Astrocyte (in vitro differentiated cells and primary cell): ENCODE measurements around the gene UNC50. TPM values are rescaled to one million over a fixed set of nuclear protein-coding genes. Genes with fewer than 3 reads are reported as not detected.

ENCODE experiments used
- DNase-seq: peaks from one replicate; pipeline ENCODE4 v3.0.0-alpha.2; 2010; ENCODE audit warnings: low read depth
- FAIRE-seq: peaks from 2 replicates; lab custom pipeline; 2011; peaks lifted over from hg19 to GRCh38; lab: Jason Lieb, UNC
- H2AFZ ChIP-seq: 2 replicates; pipeline ENCODE4 v1.6.0; 2012; ENCODE audit warnings: low read depth, low read length, inconsistent platforms
- H3K27ac ChIP-seq: 2 replicates; pipeline ENCODE4 v1.5.1; 2011; ENCODE audit warnings: low read depth, low read length, inconsistent platforms
- H3K27me3 ChIP-seq: 2 replicates; pipeline ENCODE4 v1.6.0; 2011; ENCODE audit warnings: low read length, inconsistent platforms; ENCODE audit not compliant: insufficient read depth
- H3K36me3 ChIP-seq: 2 replicates; pipeline ENCODE4 v1.5.1; 2011; ENCODE audit warnings: low read length, inconsistent platforms; ENCODE audit not compliant: insufficient read depth
- H3K4me1 ChIP-seq: 2 replicates; pipeline ENCODE4 v1.5.1; 2011; ENCODE audit warnings: low read length, inconsistent platforms; ENCODE audit not compliant: insufficient read depth
- H3K4me2 ChIP-seq: 2 replicates; pipeline ENCODE4 v1.6.0; 2012; ENCODE audit warnings: low read length, inconsistent platforms
- H3K4me3 ChIP-seq: 2 replicates; pipeline ENCODE4 v1.5.1; 2011; ENCODE audit warnings: low read depth, mild to moderate bottlenecking, low read length, inconsistent platforms; ENCODE audit not compliant: insufficient read depth
- H3K79me2 ChIP-seq: 2 replicates; pipeline ENCODE4 v1.6.0; 2012; ENCODE audit warnings: mild to moderate bottlenecking, low read length, inconsistent platforms; ENCODE audit not compliant: insufficient read depth
- H3K9ac ChIP-seq: 2 replicates; pipeline ENCODE4 v1.6.0; 2012; ENCODE audit warnings: mild to moderate bottlenecking, low read length, inconsistent platforms
- H3K9me3 ChIP-seq: 2 replicates; pipeline ENCODE4 v1.5.1; 2012; ENCODE audit warnings: low read depth, mild to moderate bottlenecking, low read length, inconsistent platforms; ENCODE audit not compliant: insufficient read depth
- H4K20me1 ChIP-seq: 2 replicates; pipeline ENCODE4 v1.6.0; 2012; ENCODE audit warnings: low read length, inconsistent platforms; ENCODE audit not compliant: insufficient read depth
- H3K27ac Mint-ChIP-seq: one replicate; pipeline ENCODE4 v1.8.0; 2021; ENCODE audit warnings: mild to moderate bottlenecking, mixed read lengths; ENCODE audit not compliant: unreplicated experiment
- H3K27me3 Mint-ChIP-seq: one replicate; pipeline ENCODE4 v1.8.0; 2021; ENCODE audit warnings: low read depth, mixed read lengths; ENCODE audit not compliant: unreplicated experiment
- H3K36me3 Mint-ChIP-seq: one replicate; pipeline ENCODE4 v1.8.0; 2021; ENCODE audit warnings: low read depth, mixed read lengths; ENCODE audit not compliant: unreplicated experiment
- H3K4me1 Mint-ChIP-seq: one replicate; pipeline ENCODE4 v1.8.0; 2021; ENCODE audit warnings: low read depth, mixed read lengths; ENCODE audit not compliant: unreplicated experiment
- H3K4me3 Mint-ChIP-seq: one replicate; pipeline ENCODE4 v1.8.0; 2021; ENCODE audit warnings: mild to moderate bottlenecking, moderate library complexity, mixed read lengths; ENCODE audit not compliant: unreplicated experiment
- H3K9me3 Mint-ChIP-seq: one replicate; pipeline ENCODE4 v1.8.0; 2021; ENCODE audit warnings: mild to moderate bottlenecking, mixed read lengths; ENCODE audit not compliant: unreplicated experiment
- EZH2 ChIP-seq: IDR thresholded peaks from 2 replicates; pipeline ENCODE4 v1.6.1; 2012; ENCODE audit warnings: mild to moderate bottlenecking, low read length, inconsistent platforms; ENCODE audit not compliant: insufficient read depth
- total RNA-seq: library from RNA; stranded (reverse); gene quantifications from 2 replicates; pipeline ENCODE4 v1.2.1, GENCODE V29; 2021
- TF ChIP-seq, protein P1 (sequence below): IDR thresholded peaks from 2 replicates; pipeline ENCODE4 v1.5.1; 2011; ENCODE audit warnings: low read depth, mild to moderate bottlenecking, inconsistent platforms, low read length, moderate library complexity; ENCODE audit not compliant: insufficient read depth

UNC50 gene
- total RNA-seq, 1 donor from 2014 or later: 26.8 TPM

GRCh38 chr2:98571121-98571701 is 37.2 kb upstream of the UNC50 start:
- H3K27me3 ChIP-seq: no peaks in the 10 kb centered on the region
- no peak overlapping the region for H3K9ac ChIP-seq
- no peak overlapping the region for H2AFZ ChIP-seq
- TF ChIP-seq, protein P1, sequence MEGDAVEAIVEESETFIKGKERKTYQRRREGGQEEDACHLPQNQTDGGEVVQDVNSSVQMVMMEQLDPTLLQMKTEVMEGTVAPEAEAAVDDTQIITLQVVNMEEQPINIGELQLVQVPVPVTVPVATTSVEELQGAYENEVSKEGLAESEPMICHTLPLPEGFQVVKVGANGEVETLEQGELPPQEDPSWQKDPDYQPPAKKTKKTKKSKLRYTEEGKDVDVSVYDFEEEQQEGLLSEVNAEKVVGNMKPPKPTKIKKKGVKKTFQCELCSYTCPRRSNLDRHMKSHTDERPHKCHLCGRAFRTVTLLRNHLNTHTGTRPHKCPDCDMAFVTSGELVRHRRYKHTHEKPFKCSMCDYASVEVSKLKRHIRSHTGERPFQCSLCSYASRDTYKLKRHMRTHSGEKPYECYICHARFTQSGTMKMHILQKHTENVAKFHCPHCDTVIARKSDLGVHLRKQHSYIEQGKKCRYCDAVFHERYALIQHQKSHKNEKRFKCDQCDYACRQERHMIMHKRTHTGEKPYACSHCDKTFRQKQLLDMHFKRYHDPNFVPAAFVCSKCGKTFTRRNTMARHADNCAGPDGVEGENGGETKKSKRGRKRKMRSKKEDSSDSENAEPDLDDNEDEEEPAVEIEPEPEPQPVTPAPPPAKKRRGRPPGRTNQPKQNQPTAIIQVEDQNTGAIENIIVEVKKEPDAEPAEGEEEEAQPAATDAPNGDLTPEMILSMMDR: no peak
- no peak for TF ChIP-seq EZH2
- H3K79me2 ChIP-seq: no peaks in the 10 kb centered on the region
- no peak for FAIRE-seq
- H4K20me1 ChIP-seq: peaks cover 3% of the 10 kb centered on the region
- no peaks in the 10 kb centered on the region for H3K36me3 ChIP-seq
- no peaks in the 10 kb centered on the region for H3K9me3 ChIP-seq
- no peak overlapping the region for H3K27ac ChIP-seq
- H3K4me1 ChIP-seq: no peaks in the 10 kb centered on the region
- no peak overlapping the region for H3K4me3 Mint-ChIP-seq
- peaks cover 31% of the 10 kb centered on the region for H3K36me3 Mint-ChIP-seq
- H3K9me3 Mint-ChIP-seq: no peaks in the 10 kb centered on the region
- H3K4me3 ChIP-seq: no peak overlapping the region
- H3K4me1 Mint-ChIP-seq: peaks cover 3% of the 10 kb centered on the region
- no peak for DNase-seq
- no peak overlapping the region for H3K4me2 ChIP-seq
- peaks cover 4% of the 10 kb centered on the region for H3K27me3 Mint-ChIP-seq
- H3K27ac Mint-ChIP-seq: no peak overlapping the region

DNA sequence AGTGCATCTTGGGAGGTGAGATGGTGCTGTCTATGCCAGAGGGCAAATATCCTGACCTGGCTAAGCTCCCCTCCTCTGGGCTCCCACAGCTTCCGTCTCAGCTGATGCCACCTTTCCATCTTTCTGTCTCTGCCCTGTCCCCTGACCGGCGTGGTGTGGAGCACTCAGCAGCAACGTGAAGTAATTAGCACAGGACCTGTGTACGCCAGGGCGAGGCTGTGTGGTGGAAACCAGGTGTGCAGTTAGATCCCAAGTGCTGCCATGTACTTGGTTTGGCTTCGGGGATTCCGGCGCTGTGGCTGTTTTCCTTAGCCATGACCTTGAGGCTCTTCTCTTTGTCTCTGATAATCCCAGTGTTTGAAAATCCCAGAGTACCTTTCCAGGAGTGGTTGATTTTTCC is 36.6 kb upstream of the UNC50 start:
- no peak overlapping the region for H3K27ac Mint-ChIP-seq
- no peak overlapping the region for H3K27ac ChIP-seq
- H3K79me2 ChIP-seq: no peaks in the 10 kb centered on the region
- H3K27me3 Mint-ChIP-seq: peaks cover 4% of the 10 kb centered on the region
- no peaks in the 10 kb centered on the region for H3K4me1 ChIP-seq
- no peak overlapping the region for H3K4me2 ChIP-seq
- H3K27me3 ChIP-seq: no peaks in the 10 kb centered on the region
- peaks cover 3% of the 10 kb centered on the region for H4K20me1 ChIP-seq
- no peaks in the 10 kb centered on the region for H3K36me3 ChIP-seq
- H3K4me3 Mint-ChIP-seq: no peak overlapping the region
- no peaks in the 10 kb centered on the region for H3K9me3 Mint-ChIP-seq
- H3K4me1 Mint-ChIP-seq: peaks cover 3% of the 10 kb centered on the region
- no peak for FAIRE-seq
- no peak overlapping the region for H3K9ac ChIP-seq
- no peak overlapping the region for H3K4me3 ChIP-seq
- H3K9me3 ChIP-seq: no peaks in the 10 kb centered on the region
- H3K36me3 Mint-ChIP-seq: peaks cover 31% of the 10 kb centered on the region
- H2AFZ ChIP-seq: no peak overlapping the region
- no peak for TF ChIP-seq EZH2
- TF ChIP-seq, protein P1: no peak
- no peak for DNase-seq

GRCh38 chr2:98572211-98572610 is 36.2 kb upstream of the UNC50 start:
- no peaks in the 10 kb centered on the region for H3K27me3 Mint-ChIP-seq
- Histone ChIP-seq H3K79me2 (no peaks in the 10 kb centered on the region), H3K4me2 (no peak overlapping the region), H3K36me3 (no peaks in the 10 kb centered on the region), H3K4me1 (no peaks in the 10 kb centered on the region), H3K27ac (no peak overlapping the region), H3K27me3 (no peaks in the 10 kb centered on the region), H3K4me3 (no peak overlapping the region), H4K20me1 (peaks cover 3% of the 10 kb centered on the region), H2AFZ (no peak overlapping the region), H3K9ac (no peak overlapping the region), H3K9me3 (no peaks in the 10 kb centered on the region)
- H3K27ac Mint-ChIP-seq: no peak overlapping the region
- no peak for TF ChIP-seq EZH2
- TF ChIP-seq, protein P1: no peak
- peaks cover 27% of the 10 kb centered on the region for H3K36me3 Mint-ChIP-seq
- no peak overlapping the region for H3K4me3 Mint-ChIP-seq
- no peak for DNase-seq
- FAIRE-seq: no peak
- peaks cover 3% of the 10 kb centered on the region for H3K4me1 Mint-ChIP-seq
- H3K9me3 Mint-ChIP-seq: no peaks in the 10 kb centered on the region
